GM19328 (cell line): Measurements from ENCODE around the gene LCP2.

Experiments
- ATAC-seq: cut with Tn5 transposase; IDR thresholded peaks from one replicate; pipeline ENCODE4 v1.9.1; 2021; ENCODE audit warnings: mild to moderate bottlenecking, moderate library complexity; ENCODE audit not compliant: unreplicated experiment

LCP2 gene

GRCh38 chr5:170297589-170298462, at the start of gene LCP2:
TSS of gene LCP2 (minus strand) at chr5:170297777. CDS start at chr5:170297611, 166 bp downstream.
- ATAC-seq: peak; percentile 47

- no peak for ATAC-seq
These were observed 49.5 kb upstream of the LCP2 start for GRCh38 chr5:170347022-170347567.

GRCh38 chr5:170345971-170346370, 48.4 kb upstream of the LCP2 start:
- no peak for ATAC-seq

GRCh38 chr5:170343177-170343576, 45.6 kb upstream of the LCP2 start:
- no peak for ATAC-seq

- no peak for ATAC-seq
These were observed 44.7 kb upstream of the LCP2 start for GRCh38 chr5:170342153-170342725.

DNA sequence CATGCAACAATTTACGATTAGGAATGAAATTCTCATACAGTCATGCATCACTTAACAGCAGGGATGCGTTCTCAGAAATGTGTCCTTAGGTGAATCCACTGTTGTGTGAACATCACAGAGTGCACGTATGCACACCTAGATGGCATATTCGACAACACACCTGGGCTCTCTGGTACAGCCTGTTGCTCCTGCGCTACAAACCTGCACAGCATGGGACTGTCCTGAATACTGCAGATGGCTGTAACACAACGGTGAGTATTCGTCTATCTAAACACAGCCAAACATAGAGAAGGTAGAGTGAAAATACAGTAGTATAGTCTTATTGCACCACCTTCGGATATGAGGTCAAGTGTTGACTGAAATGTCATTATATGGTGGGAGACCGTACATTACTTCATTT, 44.0 kb upstream of the LCP2 start:
- no peak for ATAC-seq

- no peak for ATAC-seq
These were observed 42.2 kb upstream of the LCP2 start for GRCh38 chr5:170339780-170340167.

DNA sequence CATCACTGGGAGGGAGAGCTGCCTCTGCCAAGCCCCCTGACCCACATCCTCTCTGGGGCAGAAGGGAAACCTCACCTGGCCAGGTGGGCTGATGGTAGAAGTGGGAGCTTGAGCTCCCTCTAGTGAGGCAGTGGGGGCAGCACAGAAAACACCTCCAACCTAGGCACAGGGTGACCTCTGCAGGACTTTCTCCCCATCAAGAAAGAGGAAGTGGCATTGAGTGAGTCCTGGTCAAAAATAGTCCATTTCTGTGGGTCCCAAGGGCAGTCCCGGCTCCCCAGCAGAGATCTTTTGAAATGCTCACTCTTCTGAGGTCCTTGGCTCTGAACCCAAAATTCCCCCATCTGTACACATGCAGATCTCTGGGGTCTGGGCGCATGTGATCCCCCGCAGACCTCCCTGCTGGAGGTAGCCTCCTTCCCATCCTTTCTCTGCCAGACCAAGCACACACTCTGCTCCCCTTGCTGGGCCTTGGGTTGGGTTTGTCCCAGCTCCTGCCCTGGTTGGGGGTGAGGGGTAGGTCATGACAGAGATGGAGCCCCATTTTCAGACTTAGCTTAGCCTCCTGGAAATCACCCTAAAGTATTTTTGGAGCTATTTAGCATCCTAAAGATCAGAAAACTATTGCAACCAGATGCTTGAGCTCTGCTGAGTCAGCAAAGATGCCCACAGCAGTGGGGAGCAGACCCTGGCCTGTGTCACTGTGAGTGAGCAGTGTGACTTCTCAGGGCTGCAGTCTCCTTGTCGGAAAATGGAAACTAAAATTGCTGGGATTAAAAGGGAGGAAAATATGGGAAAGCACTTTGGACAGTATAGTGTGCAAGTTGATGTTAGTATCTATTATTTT, 41.6 kb upstream of the LCP2 start:
- peak; percentile 80 for ATAC-seq

DNA sequence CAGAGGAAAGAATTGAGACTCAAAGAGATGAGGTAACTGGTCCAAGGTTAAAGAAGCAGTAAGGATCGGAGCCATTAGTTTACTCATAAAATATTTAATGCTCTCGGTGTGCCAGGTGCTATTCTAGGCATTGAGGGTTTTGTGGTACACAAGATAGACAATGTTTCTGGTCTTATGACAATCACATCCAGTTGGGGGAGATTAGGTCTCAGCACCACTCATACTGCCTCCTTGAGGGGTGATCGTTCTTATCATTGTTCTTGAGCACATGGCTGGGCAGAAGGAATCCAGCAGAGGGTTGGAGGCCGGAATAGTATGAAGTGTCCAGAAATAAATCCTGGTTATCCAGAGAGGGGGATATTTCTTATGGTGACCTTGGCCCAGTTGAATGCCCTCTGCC, 40.7 kb upstream of the LCP2 start:
- ATAC-seq: no peak

DNA sequence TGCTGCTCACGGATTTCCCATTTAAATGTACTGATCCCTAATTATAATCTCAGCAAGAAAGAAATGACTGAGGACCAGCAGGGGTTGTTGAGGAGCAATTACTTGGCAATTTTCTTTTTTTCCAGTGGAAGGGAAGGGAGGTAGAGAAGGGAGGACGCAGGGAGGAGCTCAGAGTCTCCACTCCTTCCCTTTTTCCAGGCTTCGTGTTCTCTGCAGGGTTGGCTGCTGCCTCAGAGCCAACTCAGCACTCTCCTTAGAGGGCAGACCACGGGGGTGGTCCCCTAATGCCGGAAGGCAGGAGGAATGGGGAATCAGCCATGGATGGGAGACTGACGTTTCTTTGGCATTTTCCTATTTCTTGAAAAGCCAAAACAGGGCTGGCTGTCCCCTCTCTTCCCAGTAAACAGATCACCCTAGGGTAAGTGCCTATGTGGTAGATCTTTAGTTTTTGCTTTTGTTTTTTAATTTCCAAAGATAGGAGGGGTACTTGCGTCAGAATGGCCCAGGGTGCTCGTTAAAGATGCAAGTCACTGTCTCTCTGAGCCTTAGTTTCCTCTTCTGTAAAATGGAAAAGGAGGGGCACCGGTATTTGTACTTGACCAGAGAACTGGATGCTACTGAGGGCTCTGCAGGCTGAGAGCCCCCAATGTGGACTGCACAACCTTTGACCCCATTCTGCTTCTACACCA, 39.6 kb upstream of the LCP2 start:
- no peak for ATAC-seq

DNA sequence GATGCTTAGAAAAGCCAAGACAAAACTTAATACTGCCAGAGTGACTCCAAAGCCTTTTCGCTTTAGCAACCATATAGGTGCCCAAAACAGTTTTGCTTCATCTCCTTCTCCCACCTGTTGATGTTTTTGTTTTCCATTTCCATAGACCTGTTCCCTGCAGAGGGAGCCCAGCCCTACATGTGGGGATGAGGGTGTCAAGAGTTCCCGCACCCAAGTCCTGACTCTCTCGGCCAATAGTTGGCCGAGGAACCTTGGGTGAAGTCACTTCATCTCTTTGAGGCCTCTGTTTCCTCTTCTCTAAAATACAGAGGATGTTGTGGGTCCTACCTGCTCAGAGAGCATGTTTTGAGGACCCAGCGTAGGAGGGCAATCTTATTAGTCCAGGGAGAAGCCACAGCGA, 38.5 kb upstream of the LCP2 start:
- no peak for ATAC-seq

DNA sequence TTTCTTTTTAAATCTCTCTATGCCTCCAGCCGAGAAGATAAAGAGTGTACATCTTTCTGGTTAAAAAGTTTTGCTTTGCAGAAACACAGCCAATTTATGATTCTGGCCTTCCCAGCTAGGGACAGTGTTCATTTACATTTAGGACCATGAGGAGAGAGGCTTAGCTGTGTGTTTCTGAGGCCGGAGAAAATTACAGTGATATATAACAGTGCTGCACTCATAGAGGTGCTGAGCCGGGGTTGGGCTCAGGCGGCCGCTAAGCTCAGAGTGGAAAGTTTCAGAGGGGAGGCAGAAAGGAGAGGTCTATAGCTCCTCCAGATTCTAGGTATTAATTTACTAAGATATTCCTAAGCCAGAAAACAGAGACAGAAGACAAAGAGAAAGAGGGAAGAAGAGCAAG, 37.0 kb upstream of the LCP2 start:
- no peak for ATAC-seq

DNA sequence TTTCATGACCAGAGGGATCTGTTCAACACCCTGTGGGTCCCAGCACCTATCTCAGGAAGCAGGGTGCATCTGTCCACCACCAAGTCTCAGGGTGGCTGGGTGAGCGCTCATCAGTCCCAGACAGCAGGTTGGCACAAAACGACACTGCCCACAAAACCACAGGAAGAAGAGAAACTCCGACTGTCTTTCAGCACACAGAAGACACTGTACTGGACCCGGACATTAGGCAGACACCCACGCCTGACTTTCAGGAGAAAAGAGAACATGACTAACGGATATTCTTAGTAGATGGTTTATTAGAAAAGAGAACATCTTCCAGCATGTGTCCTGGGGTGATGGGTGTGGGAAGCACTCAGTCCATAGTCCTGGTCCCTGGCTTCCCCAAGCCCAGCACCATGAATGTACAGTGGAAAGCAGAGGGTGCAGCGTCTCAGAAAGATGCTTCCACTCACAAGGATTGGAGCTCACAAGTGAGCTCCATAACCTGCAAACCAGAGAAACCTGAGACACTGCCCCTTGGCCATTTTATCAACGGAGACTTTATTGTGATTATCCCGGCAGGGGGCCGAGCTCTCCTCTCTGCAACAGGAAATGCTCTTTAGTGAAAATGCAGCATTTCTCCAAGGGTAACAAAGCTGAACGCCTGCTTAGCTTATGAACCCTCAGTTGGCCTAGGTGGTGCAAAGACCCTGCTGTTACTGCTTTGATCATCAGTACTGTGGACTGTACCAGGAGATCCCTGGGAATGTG, 35.8 kb upstream of the LCP2 start:
- ATAC-seq: peak; percentile 43

DNA sequence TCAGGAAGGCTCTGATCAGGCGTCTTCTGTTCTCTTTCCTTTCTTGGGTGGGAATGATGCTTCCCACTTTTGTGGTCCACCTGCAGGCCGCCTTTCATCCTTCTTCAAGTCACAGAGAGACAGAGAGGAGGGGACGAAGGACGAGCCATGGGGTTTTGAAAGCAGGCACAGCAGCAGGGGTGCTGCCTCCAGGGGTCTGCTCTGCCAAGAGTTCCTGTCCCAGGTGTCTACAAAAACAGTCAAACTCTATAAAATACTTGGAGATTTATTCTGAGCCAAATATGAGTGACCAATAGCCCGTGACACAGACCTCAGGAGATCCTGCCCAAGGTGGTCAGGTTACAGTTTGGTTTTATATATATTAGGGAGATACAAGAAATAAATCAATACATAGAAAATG, 34.5 kb upstream of the LCP2 start:
- ATAC-seq: no peak

DNA sequence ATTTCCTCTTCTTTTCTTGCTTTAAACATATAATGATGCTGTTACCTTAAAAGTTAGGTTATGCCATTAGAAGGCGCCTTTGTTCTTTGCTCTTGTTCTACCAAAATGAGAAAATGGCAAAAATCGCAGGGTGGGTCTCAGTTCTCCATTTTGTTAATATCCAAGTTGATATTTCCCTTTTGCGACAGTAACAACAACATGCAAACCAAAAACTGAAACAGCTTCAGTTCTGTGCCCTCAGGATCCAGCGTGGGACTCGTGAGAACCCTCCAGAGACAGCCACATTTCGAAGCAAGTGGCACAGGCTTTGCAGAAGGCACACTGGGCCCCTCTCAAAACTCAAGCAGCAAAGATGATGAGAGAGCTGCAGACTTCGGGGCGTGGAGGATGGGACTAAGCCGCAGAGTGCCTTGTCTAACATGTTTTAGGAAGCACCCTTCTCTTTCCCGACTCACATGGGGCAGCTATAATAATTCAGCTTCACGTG, 33.0 kb upstream of the LCP2 start:
- ATAC-seq: no peak

GRCh38 chr5:170329524-170329923, 31.9 kb upstream of the LCP2 start:
- ATAC-seq: no peak

- no peak for ATAC-seq
These were observed 30.3 kb upstream of the LCP2 start for GRCh38 chr5:170327829-170328228.

DNA sequence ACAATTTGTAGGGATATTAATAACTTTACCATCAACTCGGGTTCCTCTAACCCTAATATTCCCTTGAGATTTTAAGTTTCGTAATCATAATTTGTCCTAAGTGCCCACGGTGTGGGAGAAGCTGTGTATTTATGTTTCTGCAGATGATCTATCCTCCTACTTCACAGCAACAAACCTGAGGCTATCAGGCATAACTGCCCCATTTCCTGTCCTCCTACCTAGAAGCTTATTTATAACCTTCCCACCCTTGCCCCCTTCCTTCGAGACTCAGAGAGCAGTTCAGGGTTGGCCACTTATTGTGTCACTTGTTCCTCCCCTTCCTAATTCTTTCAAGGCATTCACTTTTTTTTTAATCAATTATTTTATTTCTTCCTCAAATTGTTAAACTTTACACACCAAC, 29.6 kb upstream of the LCP2 start:
- ATAC-seq: no peak

DNA sequence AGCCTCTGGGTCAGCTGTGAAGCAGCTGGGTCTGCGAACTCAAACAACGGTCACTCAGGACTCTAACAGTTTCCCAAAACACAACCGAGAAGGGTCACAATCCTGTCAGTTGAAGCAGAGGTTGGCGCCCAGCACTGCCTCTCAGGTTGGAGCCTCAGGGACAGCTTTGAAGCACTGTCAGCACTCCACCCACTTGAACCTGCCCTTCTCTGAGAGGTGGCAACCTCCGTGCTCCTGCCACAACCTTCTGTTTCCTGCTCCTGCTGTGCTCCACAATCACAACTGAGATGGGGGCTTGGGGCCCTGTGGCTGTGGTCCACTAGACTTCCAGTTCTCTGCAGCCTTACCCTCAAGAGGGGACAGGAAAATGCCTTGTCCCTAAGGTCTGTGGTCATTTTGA, 21.7 kb upstream of the LCP2 start:
- ATAC-seq: no peak

- no peak for ATAC-seq
These were observed 19.9 kb upstream of the LCP2 start for GRCh38 chr5:170317499-170317898.
